ENCODE results near the gene ADAMTS18. TPM values are rescaled to one million over a fixed set of nuclear protein-coding genes. Genes with fewer than 3 reads are reported as not detected.

The ADAMTS18 gene
- total and polyA plus RNA-seq, 2 of the 8 experiments (the other 6 are each of a cell fraction or from before 2014, with no cell fraction given) = 0.05 to 0.19 TPM

DNA sequence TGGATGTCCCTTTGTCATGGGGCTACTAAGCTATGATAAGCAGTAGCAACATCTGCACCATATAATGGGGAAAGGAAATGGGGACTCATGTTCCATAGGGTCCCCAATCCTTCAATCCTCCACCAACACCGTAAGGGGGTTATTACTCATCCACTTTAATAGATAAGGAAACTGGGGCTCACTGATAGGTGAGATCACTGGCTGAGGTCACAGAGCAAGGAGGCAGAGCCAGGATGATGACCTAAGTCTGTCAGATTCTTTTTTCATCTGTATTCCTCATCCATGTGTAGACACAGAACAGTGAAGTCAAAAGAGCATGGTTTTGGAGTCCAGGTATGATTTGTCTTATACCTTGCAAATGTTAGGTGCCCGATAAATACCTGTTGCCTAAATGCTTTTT lies 10.5 kb upstream of the ADAMTS18 start:
- 98% methylated on average over 2 of the region's 2 CpGs; no CpG with 5 or more reads in 1 of the 2 experiments for WGBS, 2 experiments (ENCODE audit: extremely low coverage in 1 of 2, insufficient coverage in 1 of 2, insufficient read length in 1 of 2, insufficient replicate concordance in 2 of 2, low coverage in 1 of 2, low lambda C conversion rate in 2 of 2, missing lambda C conversion rate in 1 of 2)
- Histone ChIP-seq H4K91ac (replicated peaks; ENCODE audit: insufficient read length, low read length) (no peak overlapping the region), H2BK15ac (ENCODE audit: low read length) (no peak overlapping the region)

More for the DNA sequence above, 10.5 kb upstream of the ADAMTS18 start:
- no peaks in the 10 kb centered on the region for H4K20me1 ChIP-seq (replicated peaks in 1 of 2; ENCODE audit: control insufficient read depth in 1 of 2, insufficient read depth in 2 of 2, low read length in 2 of 2)
- ChIA-PET CTCF (ENCODE audit: partially characterized antibody) (no interaction called here), POLR2A (ENCODE audit: partially characterized antibody) (no interaction called here)
- no peak overlapping the region for H3K56ac ChIP-seq (replicated peaks; ENCODE audit: insufficient read length, low read depth, low read length)
- no peaks in the 10 kb centered on the region for H3K36me3 ChIP-seq (ENCODE audit: control insufficient read depth in 2 of 4, insufficient read depth in 4 of 4, low read length in 3 of 4)
- no peaks in the 10 kb centered on the region for H3K79me2 ChIP-seq (ENCODE audit: control insufficient read depth in 1 of 2, insufficient read depth in 2 of 2, low read length in 2 of 2)
- H3K4me2 ChIP-seq (ENCODE audit: insufficient read depth in 1 of 2, low read depth in 2 of 2, low read length in 2 of 2) = no peak overlapping the region
- no peak overlapping the region for H2BK20ac ChIP-seq (ENCODE audit: low read length)
- H2AK5ac ChIP-seq (ENCODE audit: low read depth, low read length) = no peak overlapping the region
- no peaks in the 10 kb centered on the region for H3K79me1 ChIP-seq (ENCODE audit: low read depth, low read length)
- H3K14ac ChIP-seq (ENCODE audit: insufficient read length) = no peak overlapping the region
- FAIRE-seq (no peak), DNase-seq (ENCODE audit: low read depth in 1 of 2, low spot score in 2 of 2) (no peak)
- H3K9me3 ChIP-seq (ENCODE audit: insufficient read depth in 2 of 2, low read depth in 1 of 2, low read length in 1 of 2) = no peaks in the 10 kb centered on the region
- no peak overlapping the region for H3K27ac ChIP-seq (ENCODE audit: low read depth, low read length)
- H2AFZ ChIP-seq (ENCODE audit: low read length) = no peak overlapping the region
- no peak overlapping the region for H4K8ac ChIP-seq (ENCODE audit: extremely low read depth, insufficient read depth, low read length)
- H3K27me3 ChIP-seq (replicated peaks in 1 of 4; ENCODE audit: control insufficient read depth in 3 of 4, extremely low read depth in 1 of 4, insufficient read depth in 3 of 4, low read length in 3 of 4) = no peaks in the 10 kb centered on the region
- no peak overlapping the region for H2BK12ac ChIP-seq (ENCODE audit: low read depth, low read length)
- H4K5ac ChIP-seq (ENCODE audit: insufficient read length, low read depth, low read length) = no peak overlapping the region
- no peak overlapping the region for H3K18ac ChIP-seq (ENCODE audit: extremely low read depth, low read length)
- TF ChIP-seq BACH1 (IDR thresholded peaks at IDR 0.05; ENCODE audit: low read length) (no peak), HDAC2 (IDR thresholded peaks at IDR 0.05; ENCODE audit: borderline replicate concordance in 1 of 2, low read depth in 2 of 2, low read length in 2 of 2) (no peak), CBX8 (IDR thresholded peaks at IDR 0.05; ENCODE audit: borderline replicate concordance, low read depth, low read length) (no peak), TBP (IDR thresholded peaks at IDR 0.05; ENCODE audit: low read depth, low read length) (no peak), CHD2 (IDR thresholded peaks at IDR 0.05; ENCODE audit: low read length) (no peak), TAF7 (optimal IDR thresholded peaks at IDR 0.05; ENCODE audit: borderline replicate concordance, low read depth, low read length) (no peak), RBBP5 (IDR thresholded peaks at IDR 0.05; ENCODE audit: borderline replicate concordance, low read depth, low read length) (no peak), GABPA (IDR thresholded peaks at IDR 0.05; ENCODE audit: borderline replicate concordance, insufficient read depth, low read length) (no peak), BRCA1 (IDR thresholded peaks at IDR 0.05; ENCODE audit: low read depth, low read length) (no peak), SP2 (IDR thresholded peaks at IDR 0.05; ENCODE audit: low read length) (no peak)
- no peak overlapping the region for H3K4me3 ChIP-seq (ENCODE audit: extremely low read depth in 1 of 4, insufficient read depth in 2 of 4, low read depth in 3 of 4, low read length in 4 of 4)
- peaks cover 0 to 6% (median 2%) of the 10 kb centered on the region in 4 experiments; a peak in 2 of 7 replicates for H3K4me1 ChIP-seq (replicated peaks in 1 of 4; ENCODE audit: control insufficient read depth in 3 of 4, insufficient read depth in 4 of 4, low read length in 3 of 4)
- H3K9ac ChIP-seq (replicated peaks in 1 of 4; ENCODE audit: extremely low read depth in 1 of 4, low read depth in 3 of 4, low read length in 3 of 4) = no peak overlapping the region
- no peak overlapping the region for H2BK5ac ChIP-seq (ENCODE audit: low read depth, low read length)
- H3K23ac ChIP-seq (ENCODE audit: insufficient read length) = no peak overlapping the region
- no peaks in the 10 kb centered on the region for H3K23me2 ChIP-seq (ENCODE audit: low read depth, low read length)
- H2BK120ac ChIP-seq (replicated peaks; ENCODE audit: low read depth, low read length) = no peak overlapping the region
- no peak overlapping the region for H3K4ac ChIP-seq (replicated peaks; ENCODE audit: insufficient read length, low read depth, low read length)

Measured in H1 (cell line).